ENCODE data around the gene LRP5. TPM values are rescaled to one million over a fixed set of nuclear protein-coding genes. Genes with fewer than 3 reads are reported as not detected.
"Not testable (repeated sequence)": the region's sequence is repeated elsewhere in the genome, so short reads cannot be mapped to it uniquely, and the experiment has no call there.

LRP5 gene
- total and polyA plus RNA-seq, 9 of the 15 experiments (the other 6 are each of a cell fraction or from before 2014, with no cell fraction given): 0.48 to 44.2 (median 13.5) TPM

DNA sequence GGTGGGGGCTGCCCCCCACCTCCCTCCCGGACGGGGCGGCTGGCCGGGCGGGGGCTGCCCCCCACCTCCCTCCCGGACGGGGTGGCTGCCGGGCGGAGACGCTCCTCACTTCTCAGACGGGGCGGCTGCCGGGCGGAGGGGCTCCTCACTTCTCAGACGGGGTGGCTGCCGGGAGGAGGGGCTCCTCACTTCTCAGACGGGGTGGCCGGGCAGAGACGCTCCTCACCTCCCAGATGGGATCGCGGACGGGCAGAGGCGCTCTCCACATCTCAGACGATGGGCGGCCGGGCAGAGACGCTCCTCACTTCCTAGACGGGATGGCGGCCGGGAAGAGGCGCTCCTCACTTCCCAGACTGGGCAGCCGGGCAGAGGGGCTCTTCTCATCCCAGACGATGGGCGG, 163.2 kb downstream of the LRP5 start:
- 100% methylated on average over 8 of the region's 34 CpGs for WGBS (ENCODE audit: insufficient coverage, low coverage, missing lambda C conversion rate)
- Histone ChIP-seq H3K36me3 (ENCODE audit: control insufficient read depth, insufficient read depth, low read length) (peaks cover 49% of the 10 kb centered on the region; the same call in 2 of the 3 replicates), H3K4me1 (replicated peaks in 1 of 2; ENCODE audit: control insufficient read depth in 2 of 2, insufficient read depth in 2 of 2, low read length in 2 of 2) (peaks cover 5 to 11% of the 10 kb centered on the region in 2 experiments; a peak in 4 of 5 replicates), H4K20me1 (replicated peaks; ENCODE audit: control insufficient read depth, insufficient read depth, low read length) (peaks cover 26% of the 10 kb centered on the region), H3K79me2 (ENCODE audit: control insufficient read depth, insufficient read depth, low read length) (peaks cover 84% of the 10 kb centered on the region)
- CTCF ChIA-PET (ENCODE audit: low intra/inter-chr PET ratio); in situ Hi-C loops (cut with MboI); H3K4me3 ChIP-seq; BruUV-seq (replicated peaks); H3K27ac ChIP-seq (ENCODE audit: extremely low read depth, low read depth, low read length); H3K27me3 ChIP-seq (ENCODE audit: control insufficient read depth in 2 of 2, insufficient read depth in 2 of 2, low read length in 2 of 2); H3K9me3 ChIP-seq (replicated peaks; ENCODE audit: control insufficient read depth, insufficient read depth, low read depth, low read length); DNase-seq (ENCODE audit: extremely low read depth in 1 of 4, low spot score in 3 of 4); H3K9ac ChIP-seq (ENCODE audit: insufficient read depth in 1 of 2, low read depth in 2 of 2, low read length in 2 of 2); POLR2A ChIA-PET; H3K9me1 ChIP-seq (ENCODE audit: control insufficient read depth, insufficient read depth, low read length); H2AFZ ChIP-seq (ENCODE audit: low read depth, low read length); intact Hi-C loops (cut with micrococcal nuclease); FAIRE-seq; H3K4me2 ChIP-seq (ENCODE audit: insufficient read depth, low read length); ATAC-seq: not testable (repeated sequence)

DNA sequence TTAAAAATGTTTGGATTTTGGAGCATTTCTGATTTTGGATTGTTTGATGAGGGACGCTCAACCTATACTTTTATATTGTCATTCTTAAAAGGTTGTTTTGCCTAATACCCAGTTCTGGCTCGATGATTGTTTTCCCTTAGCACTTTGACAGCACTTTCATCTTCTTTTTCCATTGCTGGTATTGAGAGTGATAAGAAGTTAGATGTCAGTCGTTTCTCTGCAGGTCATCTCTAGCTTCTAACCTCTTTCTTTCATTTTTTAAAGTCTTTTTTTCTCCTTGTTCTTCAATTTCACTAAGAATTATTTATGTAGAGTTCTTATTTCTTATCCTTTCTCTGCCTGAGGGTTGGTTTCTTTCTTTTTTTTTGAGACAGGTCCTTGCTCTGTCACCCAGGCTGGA, 167.0 kb downstream of the LRP5 start:
- Histone ChIP-seq H4K20me1 (replicated peaks; ENCODE audit: control insufficient read depth, insufficient read depth, low read length) (peaks cover 9% of the 10 kb centered on the region; the same call in 1 of the 2 replicates), H2AFZ (ENCODE audit: low read depth, low read length) (no peak overlapping the region), H3K9ac (ENCODE audit: insufficient read depth in 1 of 2, low read depth in 2 of 2, low read length in 2 of 2) (no peak overlapping the region), H3K27me3 (ENCODE audit: control insufficient read depth in 2 of 2, insufficient read depth in 2 of 2, low read length in 2 of 2) (no peaks in the 10 kb centered on the region), H3K9me3 (replicated peaks; ENCODE audit: control insufficient read depth, insufficient read depth, low read depth, low read length) (no peaks in the 10 kb centered on the region; the same call in 1 of the 2 replicates), H3K79me2 (ENCODE audit: control insufficient read depth, insufficient read depth, low read length) (peaks cover 83% of the 10 kb centered on the region), H3K4me3 (no peak overlapping the region), H3K36me3 (ENCODE audit: control insufficient read depth, insufficient read depth, low read length) (peaks cover 23% of the 10 kb centered on the region; the same call in 1 of the 3 replicates), H3K27ac (ENCODE audit: extremely low read depth, low read depth, low read length) (no peak overlapping the region), H3K9me1 (ENCODE audit: control insufficient read depth, insufficient read depth, low read length) (no peaks in the 10 kb centered on the region), H3K4me2 (ENCODE audit: insufficient read depth, low read length) (no peak overlapping the region), H3K4me1 (replicated peaks in 1 of 2; ENCODE audit: control insufficient read depth in 2 of 2, insufficient read depth in 2 of 2, low read length in 2 of 2) (no peaks in the 10 kb centered on the region)
- no peak for DNase-seq (ENCODE audit: extremely low read depth in 1 of 4, low spot score in 3 of 4)
- ChIA-PET POLR2A (no interaction called here), CTCF (ENCODE audit: low intra/inter-chr PET ratio) (no interaction called here)
- no TSS peak for BruUV-seq (replicated peaks)
- intact Hi-C loops (cut with micrococcal nuclease) (no loop called here), in situ Hi-C loops (cut with MboI) (no loop called here)
- FAIRE-seq: no peak
- ATAC-seq: no peak
- 65% methylated on average over 3 of the region's 3 CpGs for WGBS (ENCODE audit: insufficient coverage, low coverage, missing lambda C conversion rate)
- TF ChIP-seq CBX3 (IDR thresholded peaks at IDR 0.05; ENCODE audit: borderline replicate concordance in 1 of 2, low read length in 2 of 2) (peak in 1 of 2 experiments; percentile 54; a peak in 1 of 3 replicates), TRIM28 (IDR thresholded peaks at IDR 0.05) (peak; percentile 80), HMGN3 (IDR thresholded peaks at IDR 0.05; ENCODE audit: borderline replicate concordance, extremely low read depth, insufficient read length, low read depth, low read length) (no peak), ZFX (CRISPR knock-in tag; IDR thresholded peaks at IDR 0.05) (no peak), TCF3 (CRISPR knock-in tag; IDR thresholded peaks at IDR 0.05) (no peak), ZNF384 (IDR thresholded peaks at IDR 0.05; ENCODE audit: low read depth, low read length) (no peak), ZNF174 (CRISPR knock-in tag; IDR thresholded peaks at IDR 0.05) (no peak), EWSR1 (IDR thresholded peaks at IDR 0.05; ENCODE audit: borderline replicate concordance, low read depth, partially characterized antibody) (no peak), CHD4 (IDR thresholded peaks at IDR 0.05; ENCODE audit: insufficient read depth, insufficient replicate concordance, low read depth, low read length, poor library complexity, severe bottlenecking) (no peak), TSC22D4 (tag; IDR thresholded peaks at IDR 0.05) (no peak), ERF (CRISPR knock-in tag; IDR thresholded peaks at IDR 0.05) (no peak)
- TF ChIP-seq, protein P1, sequence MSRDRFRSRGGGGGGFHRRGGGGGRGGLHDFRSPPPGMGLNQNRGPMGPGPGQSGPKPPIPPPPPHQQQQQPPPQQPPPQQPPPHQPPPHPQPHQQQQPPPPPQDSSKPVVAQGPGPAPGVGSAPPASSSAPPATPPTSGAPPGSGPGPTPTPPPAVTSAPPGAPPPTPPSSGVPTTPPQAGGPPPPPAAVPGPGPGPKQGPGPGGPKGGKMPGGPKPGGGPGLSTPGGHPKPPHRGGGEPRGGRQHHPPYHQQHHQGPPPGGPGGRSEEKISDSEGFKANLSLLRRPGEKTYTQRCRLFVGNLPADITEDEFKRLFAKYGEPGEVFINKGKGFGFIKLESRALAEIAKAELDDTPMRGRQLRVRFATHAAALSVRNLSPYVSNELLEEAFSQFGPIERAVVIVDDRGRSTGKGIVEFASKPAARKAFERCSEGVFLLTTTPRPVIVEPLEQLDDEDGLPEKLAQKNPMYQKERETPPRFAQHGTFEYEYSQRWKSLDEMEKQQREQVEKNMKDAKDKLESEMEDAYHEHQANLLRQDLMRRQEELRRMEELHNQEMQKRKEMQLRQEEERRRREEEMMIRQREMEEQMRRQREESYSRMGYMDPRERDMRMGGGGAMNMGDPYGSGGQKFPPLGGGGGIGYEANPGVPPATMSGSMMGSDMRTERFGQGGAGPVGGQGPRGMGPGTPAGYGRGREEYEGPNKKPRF (IDR thresholded peaks at IDR 0.05; ENCODE audit: low read depth, low read length): no peak
- TF ChIP-seq, protein P2, sequence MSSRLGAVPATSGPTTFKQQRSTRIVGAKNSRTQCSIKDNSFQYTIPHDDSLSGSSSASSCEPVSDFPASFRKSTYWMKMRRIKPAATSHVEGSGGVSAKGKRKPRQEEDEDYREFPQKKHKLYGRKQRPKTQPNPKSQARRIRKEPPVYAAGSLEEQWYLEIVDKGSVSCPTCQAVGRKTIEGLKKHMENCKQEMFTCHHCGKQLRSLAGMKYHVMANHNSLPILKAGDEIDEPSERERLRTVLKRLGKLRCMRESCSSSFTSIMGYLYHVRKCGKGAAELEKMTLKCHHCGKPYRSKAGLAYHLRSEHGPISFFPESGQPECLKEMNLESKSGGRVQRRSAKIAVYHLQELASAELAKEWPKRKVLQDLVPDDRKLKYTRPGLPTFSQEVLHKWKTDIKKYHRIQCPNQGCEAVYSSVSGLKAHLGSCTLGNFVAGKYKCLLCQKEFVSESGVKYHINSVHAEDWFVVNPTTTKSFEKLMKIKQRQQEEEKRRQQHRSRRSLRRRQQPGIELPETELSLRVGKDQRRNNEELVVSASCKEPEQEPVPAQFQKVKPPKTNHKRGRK (tag; IDR thresholded peaks at IDR 0.05): no peak

Measured in K562 (cell line).